Tibial nerve (tissue), 4 donors: ENCODE data around the gene TTC38. TPM values are rescaled to one million over a fixed set of nuclear protein-coding genes. Genes with fewer than 3 reads are reported as not detected.

Experiments
- DNase-seq, 2 donors: peaks; one replicate each; pipeline ENCODE4 v3.0.0-alpha.2; 2019; ENCODE audit warnings: low spot score in 2 of 2
- H3K27ac ChIP-seq, 4 donors: fragments of 200-600 bp; sonication (generic) in 3 of 4; one replicate each; pipeline ENCODE4 v1.5.1; 2017 to 2019; ENCODE audit warnings: mild to moderate bottlenecking in 1 of 4
- H3K27me3 ChIP-seq, 2 donors: fragments of 200-600 bp; sonication (generic) in 1 of 2; one replicate each; pipeline versions ENCODE4 v1.5.1 to v1.6.0; 2017 to 2019
- H3K36me3 ChIP-seq, 3 donors: fragments of 200-600 bp; sonication (generic); one replicate each; pipeline ENCODE4 v1.5.1; 2018 to 2019
- H3K4me1 ChIP-seq, 4 donors: fragments of 200-600 bp; sonication (generic) in 3 of 4; one replicate each; pipeline ENCODE4 v1.5.1; 2017 to 2019
- H3K4me3 ChIP-seq, 4 donors: fragments of 200-600 bp; sonication (generic) in 3 of 4; one replicate each; pipeline ENCODE4 v1.5.1; 2017 to 2019; ENCODE audit warnings: mild to moderate bottlenecking in 1 of 4, moderate library complexity in 1 of 4
- H3K9me3 ChIP-seq, 4 donors: fragments of 200-600 bp; sonication (generic) in 3 of 4; one replicate each; pipeline ENCODE4 v1.5.1; 2017 to 2019
- CTCF ChIP-seq, 5 experiments: fragments of 200-600 bp in 3 of 5; fragments of 450-650 bp in 2 of 5; sonication (generic) in 3 of 5; IDR thresholded peaks; one replicate each; pipeline ENCODE4 v1.5.1; 2016 to 2019; ENCODE audit warnings: antibody characterized with exemption in 5 of 5, mild to moderate bottlenecking in 3 of 5, moderate library complexity in 2 of 5
- EP300 ChIP-seq, 2 donors: sonication (generic); formaldehyde crosslinking; IDR thresholded peaks; one replicate each; pipeline ENCODE4 v1.6.1; 2017; ENCODE audit warnings: antibody characterized with exemption in 2 of 2, mild to moderate bottlenecking in 1 of 2
- POLR2A ChIP-seq, 2 donors: fragments of 450-650 bp; IDR thresholded peaks; one replicate each; pipeline ENCODE4 v1.6.1; 2017; ENCODE audit warnings: antibody characterized with exemption in 2 of 2, mild to moderate bottlenecking in 2 of 2, moderate library complexity in 2 of 2
- WGBS, 2 donors: methylation state at CpG; one replicate each; pipeline ENCODE4 v1.1.5; 2018; 5-methylcytosine and 5-hydroxymethylcytosine counted together
- total RNA-seq, 4 donors: library from RNA; depleted of rRNA; stranded (reverse); fragments of >200 nt; gene quantifications; one replicate each; pipeline ENCODE4 v1.1.0, GENCODE V29; 2016

TTC38 gene
- total RNA-seq, 4 donors from 2014 or later, result 63.2 to 85.2 (median 74.2) TPM

GRCh38 chr22:46233231-46233630, 34.6 kb upstream of the TTC38 start:
- H3K27ac ChIP-seq, result peak overlapping the region in 2 of 4 donors; percentile 59 to 67
- H3K36me3 ChIP-seq, result peaks cover 0 to 63% (median 0%) of the 10 kb centered on the region in 3 donors
- DNase-seq, result peak in 1 of 2 donors; percentile 17
- no peaks in the 10 kb centered on the region for H3K27me3 ChIP-seq
- no peak overlapping the region for H3K4me3 ChIP-seq
- H3K4me1 ChIP-seq, result peaks cover 0 to 13% (median 0%) of the 10 kb centered on the region in 4 donors
- H3K9me3 ChIP-seq, result no peaks in the 10 kb centered on the region
- no peak for TF ChIP-seq POLR2A (IDR thresholded peaks at IDR 0.05)
- TF ChIP-seq EP300 (IDR thresholded peaks at IDR 0.05), result peak in 1 of 2 donors; percentile 41
- TF ChIP-seq CTCF (IDR thresholded peaks at IDR 0.05), result no peak
- WGBS, 2 donors, result 26 to 35% methylated on average over 9 of the region's 9 CpGs

DNA sequence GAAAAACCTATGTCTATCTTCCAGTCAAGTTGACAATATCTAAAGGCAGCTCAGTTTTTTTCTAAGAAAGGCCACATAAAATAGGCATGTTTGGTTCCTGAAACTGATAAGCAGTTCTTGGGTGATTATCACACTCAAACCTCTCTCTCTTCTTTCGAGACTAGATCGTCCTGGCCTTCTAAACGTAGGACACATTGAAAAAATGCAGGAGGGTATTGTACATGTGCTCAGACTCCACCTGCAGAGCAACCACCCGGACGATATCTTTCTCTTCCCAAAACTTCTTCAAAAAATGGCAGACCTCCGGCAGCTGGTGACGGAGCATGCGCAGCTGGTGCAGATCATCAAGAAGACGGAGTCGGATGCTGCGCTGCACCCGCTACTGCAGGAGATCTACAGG, 32.8 kb upstream of the TTC38 start:
- Histone ChIP-seq H3K4me3 (no peak overlapping the region), H3K27me3 (no peaks in the 10 kb centered on the region), H3K36me3 (peaks cover 0 to 77% (median 0%) of the 10 kb centered on the region in 3 donors), H3K27ac (no peak overlapping the region), H3K4me1 (peaks cover 0 to 17% (median under 1%) of the 10 kb centered on the region in 4 donors), H3K9me3 (no peaks in the 10 kb centered on the region)
- DNase-seq, result no peak
- 90 to 94% methylated on average over 12 of the region's 12 CpGs for WGBS, 2 donors
- TF ChIP-seq EP300 (IDR thresholded peaks at IDR 0.05) (no peak), POLR2A (IDR thresholded peaks at IDR 0.05) (no peak), CTCF (IDR thresholded peaks at IDR 0.05) (no peak)

- Histone ChIP-seq H3K27me3 (no peaks in the 10 kb centered on the region), H3K27ac (no peak overlapping the region), H3K36me3 (peaks cover 0 to 75% (median 0%) of the 10 kb centered on the region in 3 donors), H3K4me1 (peaks cover 0 to 25% (median 3%) of the 10 kb centered on the region in 4 donors), H3K4me3 (no peak overlapping the region), H3K9me3 (no peaks in the 10 kb centered on the region)
- no peak for TF ChIP-seq EP300 (IDR thresholded peaks at IDR 0.05)
- no peak for TF ChIP-seq POLR2A (IDR thresholded peaks at IDR 0.05)
- TF ChIP-seq CTCF (IDR thresholded peaks at IDR 0.05), result no peak
- WGBS, 2 donors, result 76 to 77% methylated on average over 12 of the region's 12 CpGs
- no peak for DNase-seq
Measured at GRCh38 chr22:46237453-46238124, 30.2 kb upstream of the TTC38 start.

DNA sequence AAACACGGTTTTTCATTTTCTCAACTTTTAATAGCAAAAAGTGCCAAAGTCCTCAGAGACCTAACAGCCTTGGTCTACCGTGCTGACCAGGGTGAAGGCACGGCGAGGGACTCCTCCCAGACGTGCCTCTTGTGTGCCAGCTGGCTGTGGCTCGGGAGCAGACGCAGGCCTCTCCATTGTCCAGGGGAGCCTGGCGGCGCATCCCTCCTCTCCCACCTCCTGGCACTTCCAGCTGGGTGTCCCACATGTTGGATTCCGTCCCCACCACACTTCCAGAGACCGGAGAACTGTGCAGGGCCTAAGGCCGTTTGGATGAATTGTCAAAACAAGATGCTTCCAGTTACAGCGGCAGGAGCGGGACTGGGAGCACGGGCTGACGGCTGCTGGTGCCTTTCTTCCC, 29.3 kb upstream of the TTC38 start:
- H3K4me3 ChIP-seq, result no peak overlapping the region
- H3K4me1 ChIP-seq, result peaks cover 0 to 19% (median 3%) of the 10 kb centered on the region in 4 donors
- H3K27ac ChIP-seq, result no peak overlapping the region
- no peak for DNase-seq
- WGBS, 2 donors, result 86 to 87% methylated on average over 16 of the region's 16 CpGs
- no peaks in the 10 kb centered on the region for H3K9me3 ChIP-seq
- no peak for TF ChIP-seq EP300 (IDR thresholded peaks at IDR 0.05)
- TF ChIP-seq POLR2A (IDR thresholded peaks at IDR 0.05), result no peak
- no peak for TF ChIP-seq CTCF (IDR thresholded peaks at IDR 0.05)
- H3K36me3 ChIP-seq, result peaks cover 0 to 82% (median 0%) of the 10 kb centered on the region in 3 donors
- no peaks in the 10 kb centered on the region for H3K27me3 ChIP-seq

- 72 to 78% methylated on average over 20 of the region's 20 CpGs for WGBS, 2 donors
- no peaks in the 10 kb centered on the region for H3K27me3 ChIP-seq
- no peak overlapping the region for H3K27ac ChIP-seq
- TF ChIP-seq EP300 (IDR thresholded peaks at IDR 0.05) (no peak), POLR2A (IDR thresholded peaks at IDR 0.05) (no peak), CTCF (IDR thresholded peaks at IDR 0.05) (no peak)
- H3K9me3 ChIP-seq, result no peaks in the 10 kb centered on the region
- H3K4me3 ChIP-seq, result no peak overlapping the region
- peaks cover 0 to 87% (median 0%) of the 10 kb centered on the region in 3 donors for H3K36me3 ChIP-seq
- DNase-seq, result no peak
- peaks cover 0 to 12% (median 3%) of the 10 kb centered on the region in 4 donors for H3K4me1 ChIP-seq
Measured at GRCh38 chr22:46239261-46240048, 28.4 kb upstream of the TTC38 start.
